H7 (cell line): ENCODE measurements around the gene IKBKE. TPM values are rescaled to one million over a fixed set of nuclear protein-coding genes. Genes with fewer than 3 reads are reported as not detected.

Experiments used
- DNase-seq: peaks from one replicate; pipeline ENCODE4 v3.0.0; 2012
- H3K27me3 ChIP-seq: 2 replicates; pipeline ENCODE4 v1.6.0; 2011; ENCODE audit warnings: mild to moderate bottlenecking, low read length; ENCODE audit not compliant: control insufficient read depth, insufficient read depth
- H3K36me3 ChIP-seq: replicated peaks from 2 replicates; pipeline ENCODE4 v1.5.1; 2011; ENCODE audit warnings: low read length; ENCODE audit not compliant: control insufficient read depth, insufficient read depth
- H3K4me3 ChIP-seq: 2 replicates; pipeline ENCODE4 v1.5.1; 2011; ENCODE audit warnings: low read depth, mild to moderate bottlenecking, control low read depth, low read length, moderate library complexity; ENCODE audit not compliant: insufficient read depth
- total RNA-seq: library from RNA; depleted of rRNA; stranded (reverse); fragments of >200 nt; shearing (Covaris generic); gene quantifications from 2 replicates; pipeline ENCODE4 v1.2.3, GENCODE V29; 2014

IKBKE gene
- total RNA-seq, 1 experiment from 2014 or later, result 9.4 TPM

DNA sequence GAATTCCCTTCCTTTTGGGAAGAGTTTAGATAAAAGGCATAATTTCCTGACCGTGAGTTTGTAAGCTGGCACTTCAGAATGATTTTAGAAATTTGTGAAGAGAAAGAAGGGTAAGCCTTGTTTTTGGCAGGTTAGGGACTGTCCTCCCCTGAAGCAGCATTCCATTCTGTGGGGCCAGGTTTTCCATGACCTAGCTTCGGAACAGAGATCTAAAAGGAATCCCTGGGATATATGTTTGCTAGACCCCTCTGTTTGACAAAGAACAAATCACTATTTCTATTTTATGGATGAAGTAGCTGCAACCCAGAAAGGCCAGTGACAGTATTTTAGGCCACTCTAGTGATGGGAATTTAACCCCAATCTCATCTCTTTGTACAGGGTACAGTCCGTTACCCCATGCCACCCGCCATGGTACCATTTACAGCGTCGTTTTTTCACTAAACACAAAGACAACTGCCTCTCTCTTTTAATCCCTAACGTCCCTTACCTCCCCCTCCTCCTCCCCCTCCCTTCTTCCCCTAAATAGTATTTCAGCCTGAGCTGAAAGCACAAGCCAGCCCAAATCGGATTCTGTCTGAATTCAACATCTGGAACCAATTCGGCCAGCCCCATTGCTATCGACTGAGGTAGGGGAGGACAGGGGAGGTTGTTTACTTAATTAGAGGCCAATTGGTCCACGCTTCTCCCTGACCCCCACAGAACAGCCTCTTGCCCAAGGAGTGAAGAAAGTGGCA is 23.4 kb upstream of the IKBKE start:
- no peak for DNase-seq
- Histone ChIP-seq H3K4me3 (no peak overlapping the region), H3K27me3 (no peaks in the 10 kb centered on the region), H3K36me3 (peaks cover 2% of the 10 kb centered on the region)

- Histone ChIP-seq H3K4me3 (no peak overlapping the region), H3K36me3 (peaks cover 2% of the 10 kb centered on the region), H3K27me3 (no peaks in the 10 kb centered on the region)
- DNase-seq, result no peak
Measured at GRCh38 chr1:206447422-206447765, 22.9 kb upstream of the IKBKE start.

DNA sequence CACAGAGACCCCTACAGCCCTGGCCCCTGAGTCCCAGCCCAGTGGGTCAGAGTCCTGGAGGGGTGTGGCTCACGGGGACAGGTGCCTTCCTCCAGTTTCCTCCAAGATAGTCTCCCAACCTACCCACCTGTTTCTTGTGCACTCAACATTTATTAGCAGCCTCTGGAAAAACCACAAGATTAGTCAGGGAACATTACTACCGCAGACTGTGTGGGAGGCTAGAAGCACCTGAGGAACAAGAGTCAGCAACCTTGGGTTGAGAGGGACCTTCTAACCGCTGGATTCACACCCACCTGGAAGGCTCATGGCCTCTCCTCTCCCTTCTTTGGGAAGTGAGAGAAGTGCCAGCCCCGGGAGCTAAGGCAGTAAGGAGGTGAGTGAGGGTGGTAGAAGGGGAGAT is 22.5 kb upstream of the IKBKE start:
- DNase-seq, result no peak
- H3K36me3 ChIP-seq, result peaks cover 2% of the 10 kb centered on the region
- H3K27me3 ChIP-seq, result no peaks in the 10 kb centered on the region
- H3K4me3 ChIP-seq, result no peak overlapping the region

DNA sequence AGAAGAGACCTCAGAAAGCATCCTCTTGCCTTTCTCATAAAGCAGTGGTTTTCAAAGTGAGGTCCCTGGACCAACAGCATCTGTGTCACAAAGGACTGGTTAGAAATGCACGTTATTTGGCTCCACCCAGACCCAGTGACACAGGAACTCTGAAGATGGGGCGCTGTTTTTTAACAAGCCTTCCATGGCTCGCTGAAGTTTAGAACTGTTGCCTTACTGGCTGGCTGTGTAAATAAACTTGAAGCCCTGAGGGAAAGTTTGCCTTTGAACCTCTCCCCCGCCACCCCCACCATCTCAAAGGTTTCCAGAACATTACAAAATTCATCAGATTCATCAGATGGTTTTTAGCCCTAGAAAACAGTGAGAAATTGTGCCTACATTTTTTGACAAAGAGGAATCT is 21.8 kb upstream of the IKBKE start:
- DNase-seq, result no peak
- Histone ChIP-seq H3K27me3 (no peaks in the 10 kb centered on the region), H3K36me3 (peaks cover 2% of the 10 kb centered on the region), H3K4me3 (no peak overlapping the region)

DNA sequence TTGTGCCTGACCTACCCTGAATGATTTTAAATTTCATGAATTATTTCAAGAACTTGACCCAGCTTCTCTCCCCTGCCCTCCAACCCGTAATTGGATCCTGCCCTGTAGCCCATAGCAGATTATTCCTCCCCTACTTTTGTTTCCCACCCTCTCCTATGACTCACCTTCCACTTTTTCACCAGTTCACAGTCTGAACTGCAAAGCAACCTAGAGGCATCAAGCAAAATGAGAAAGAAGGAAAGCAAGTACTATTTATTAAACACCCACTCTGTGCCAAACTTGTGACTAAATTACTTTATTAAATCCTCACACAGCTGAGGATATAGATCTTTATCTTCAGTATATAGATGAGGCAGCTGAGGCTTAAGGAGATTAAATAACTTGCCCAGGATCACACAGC is 20.7 kb upstream of the IKBKE start:
- Histone ChIP-seq H3K27me3 (no peaks in the 10 kb centered on the region), H3K4me3 (no peak overlapping the region), H3K36me3 (peaks cover 2% of the 10 kb centered on the region)
- no peak for DNase-seq

- Histone ChIP-seq H3K27me3 (no peaks in the 10 kb centered on the region), H3K36me3 (peaks cover 3% of the 10 kb centered on the region), H3K4me3 (no peak overlapping the region)
- no peak for DNase-seq
Measured at GRCh38 chr1:206450281-206450680, 20.0 kb upstream of the IKBKE start.

GRCh38 chr1:206451134-206451686 is 19.1 kb upstream of the IKBKE start:
- Histone ChIP-seq H3K36me3 (peaks cover 4% of the 10 kb centered on the region), H3K4me3 (no peak overlapping the region), H3K27me3 (no peaks in the 10 kb centered on the region)
- DNase-seq, result peak; percentile 11

DNA sequence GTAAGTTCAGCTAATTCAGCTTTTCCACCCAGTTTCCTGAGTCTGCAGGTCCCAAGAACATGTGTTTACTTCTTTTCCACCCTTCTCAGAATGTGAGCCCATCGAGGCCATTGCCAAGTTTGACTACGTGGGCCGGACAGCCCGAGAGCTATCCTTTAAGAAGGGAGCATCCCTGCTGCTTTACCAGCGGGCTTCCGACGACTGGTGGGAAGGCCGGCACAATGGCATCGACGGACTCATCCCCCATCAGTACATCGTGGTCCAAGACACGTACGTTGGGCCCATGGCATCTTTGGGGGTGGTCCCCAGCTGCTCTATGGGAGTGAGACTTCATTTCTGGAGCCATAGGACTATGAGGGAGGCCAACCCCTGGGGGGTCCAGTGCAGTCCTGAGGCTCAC is 17.2 kb upstream of the IKBKE start:
- Histone ChIP-seq H3K36me3 (peaks cover 4% of the 10 kb centered on the region), H3K27me3 (no peaks in the 10 kb centered on the region), H3K4me3 (no peak overlapping the region)
- peak; percentile 13 for DNase-seq

GRCh38 chr1:206455289-206455665 is 15.0 kb upstream of the IKBKE start:
- DNase-seq, result peak; percentile 19
- peaks cover 7% of the 10 kb centered on the region for H3K36me3 ChIP-seq
- H3K4me3 ChIP-seq, result no peak overlapping the region
- H3K27me3 ChIP-seq, result no peaks in the 10 kb centered on the region

DNA sequence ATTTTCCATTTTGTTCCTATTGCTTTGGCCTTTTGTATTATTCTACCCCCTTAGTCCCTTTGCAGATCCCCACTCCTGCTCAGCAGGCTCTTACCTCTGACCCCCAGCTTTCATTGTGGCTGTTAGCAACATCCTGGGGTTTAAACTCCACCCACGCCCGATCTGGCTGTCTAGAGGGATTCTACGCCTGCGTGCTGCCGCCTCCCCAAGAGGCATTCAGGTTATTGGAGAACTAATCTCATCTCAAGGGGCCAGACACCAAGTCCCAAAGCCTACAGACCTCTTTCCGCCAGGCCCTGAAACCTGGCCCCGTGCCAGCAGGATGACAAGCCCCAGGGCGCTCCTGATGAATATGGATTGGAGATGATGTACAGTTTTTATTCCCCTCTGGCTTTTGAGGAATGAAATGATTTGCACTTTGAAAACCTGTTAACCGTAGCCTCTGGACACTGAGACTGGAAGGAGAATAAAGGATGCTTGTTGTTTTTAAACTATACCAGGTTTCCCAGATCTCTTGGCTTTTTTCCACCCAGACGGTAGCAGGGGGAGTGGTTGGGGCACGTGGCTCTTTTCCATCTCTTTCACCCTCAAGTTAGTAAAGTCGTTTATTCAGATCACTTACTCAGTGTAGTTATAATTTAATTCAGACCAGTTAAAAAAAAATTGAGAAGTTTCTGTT is 14.5 kb upstream of the IKBKE start:
- Histone ChIP-seq H3K4me3 (no peak overlapping the region), H3K36me3 (peaks cover 5% of the 10 kb centered on the region), H3K27me3 (no peaks in the 10 kb centered on the region)
- DNase-seq, result peak; percentile 34

GRCh38 chr1:206456577-206457370 is 13.5 kb upstream of the IKBKE start:
- peak; percentile 13 for DNase-seq
- peaks cover 5% of the 10 kb centered on the region for H3K36me3 ChIP-seq

DNA sequence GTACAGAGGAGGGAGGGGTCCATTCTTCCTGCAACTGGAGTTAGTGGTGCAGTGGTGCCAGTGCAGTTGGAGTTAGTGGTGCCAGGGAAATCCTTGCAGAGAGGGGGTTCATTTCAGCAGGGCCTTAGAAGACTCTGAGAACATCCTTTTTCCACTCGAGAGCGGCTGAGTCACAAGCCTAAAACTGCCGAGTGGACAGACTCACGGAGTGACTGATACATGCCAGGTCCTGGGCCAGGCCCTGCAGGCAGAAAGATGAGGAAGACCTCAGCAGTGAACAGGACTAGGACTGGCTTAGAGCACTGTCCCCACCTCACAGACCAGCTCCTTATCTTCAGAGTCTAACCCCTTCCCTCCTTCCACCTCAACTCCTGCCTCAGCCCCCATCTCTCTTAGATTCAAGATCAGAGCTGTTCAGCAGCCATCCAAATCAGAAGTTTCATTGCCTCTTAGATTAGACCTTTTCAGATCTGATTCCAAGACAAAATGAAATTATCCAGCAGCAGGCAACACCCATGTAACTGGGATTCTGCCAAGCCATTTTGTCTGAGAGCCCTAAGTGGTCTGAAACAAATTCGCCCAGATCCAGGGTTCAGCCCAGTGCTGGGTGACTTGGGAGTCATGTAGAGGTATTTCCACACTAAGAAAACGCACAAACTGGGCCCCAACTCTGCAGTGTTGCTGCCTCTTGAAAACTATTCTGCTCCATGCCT is 12.7 kb upstream of the IKBKE start:
- DNase-seq, result peak; percentile 8
- Histone ChIP-seq H3K27me3 (no peaks in the 10 kb centered on the region), H3K4me3 (no peak overlapping the region), H3K36me3 (peaks cover 5% of the 10 kb centered on the region)

More at GRCh38 chr1:206456577-206457370, 13.5 kb upstream of the IKBKE start:
- Histone ChIP-seq H3K4me3 (no peak overlapping the region), H3K27me3 (no peaks in the 10 kb centered on the region)

GRCh38 chr1:206459703-206460102 is 10.6 kb upstream of the IKBKE start:
- Histone ChIP-seq H3K27me3 (no peaks in the 10 kb centered on the region), H3K36me3 (peaks cover 5% of the 10 kb centered on the region), H3K4me3 (no peak overlapping the region)
- peak; percentile 8 for DNase-seq

- Histone ChIP-seq H3K27me3 (no peaks in the 10 kb centered on the region; the same call in 1 of the 2 replicates), H3K36me3 (peaks cover 3% of the 10 kb centered on the region; the same call in 1 of the 2 replicates), H3K4me3 (no peak overlapping the region)
- peak; percentile 16 for DNase-seq
Measured at GRCh38 chr1:206460836-206461426, 9.3 kb upstream of the IKBKE start.
